ENCODE measurements around the gene RBM24. TPM values are rescaled to one million over a fixed set of nuclear protein-coding genes. Genes with fewer than 3 reads are reported as not detected.

Gene RBM24
- total RNA-seq, 4 donors from 2014 or later: 74.9 to 375 (median 185) TPM

- H3K4me3 ChIP-seq: peak overlapping the region in 3 of 4 donors; percentile 24 to 25 (median 25)
- intact Hi-C loops (cut with DNase I; ENCODE audit: low total_unique reads): loop anchor here (5.0 to 10.0 kb wide), 2 partner anchors 109 to 308 kb away; no protein-coding TSS in a partner anchor
- peak overlapping the region; percentile 93 to 100 (median 96) for H3K27ac ChIP-seq
- H3K9me3 ChIP-seq: no peaks in the 10 kb centered on the region
- in situ Hi-C loops (cut with MboI; ENCODE audit: low sequenced_read_pairs in 4 of 4): loop anchor here in 2 of 4 donors (5.0 to 25.0 kb wide), 2 partner anchors 109 to 211 kb away; no protein-coding TSS in a partner anchor
- H3K36me3 ChIP-seq: no peaks in the 10 kb centered on the region
- TF ChIP-seq CTCF (IDR thresholded peaks at IDR 0.05 in 4 of 5, conservative IDR thresholded peaks at IDR 0.05 in 1 of 5) (no peak), POLR2A (IDR thresholded peaks at IDR 0.05) (peak in 1 of 2 donors; percentile 51)
- peak; percentile 61 to 69 for ATAC-seq
- peak; percentile 53 to 78 for DNase-seq
- no peaks in the 10 kb centered on the region for H3K27me3 ChIP-seq
- H3K4me1 ChIP-seq: peaks cover 26 to 29% of the 10 kb centered on the region in 2 donors
Observed at GRCh38 chr6:17276766-17277165, 4.4 kb upstream of the RBM24 start.

- intact Hi-C loops (cut with DNase I; ENCODE audit: low total_unique reads): loop anchor here (5.0 to 10.0 kb wide), 2 partner anchors 110 to 308 kb away; no protein-coding TSS in a partner anchor
Observed at GRCh38 chr6:17277256-17277655, 3.9 kb upstream of the RBM24 start.

GRCh38 chr6:17278289-17279063, 2.7 kb upstream of the RBM24 start:
- no peak for TF ChIP-seq CTCF (IDR thresholded peaks at IDR 0.05 in 4 of 5, conservative IDR thresholded peaks at IDR 0.05 in 1 of 5)
- peak in 1 of 2 donors; percentile 17 for TF ChIP-seq POLR2A (IDR thresholded peaks at IDR 0.05)
- Histone ChIP-seq H3K9me3 (no peaks in the 10 kb centered on the region), H3K4me3 (peak overlapping the region; percentile 13 to 94 (median 80)), H3K27ac (peak overlapping the region; percentile 93 to 100 (median 96)), H3K36me3 (peaks cover 0 to 9% of the 10 kb centered on the region in 2 donors), H3K4me1 (peaks cover 26 to 29% of the 10 kb centered on the region in 2 donors), H3K27me3 (no peaks in the 10 kb centered on the region)
- peak in 1 of 2 donors; percentile 41 for DNase-seq
- ATAC-seq: peak in 1 of 2 donors; percentile 10
- intact Hi-C loops (cut with DNase I; ENCODE audit: low total_unique reads): loop anchor here (2.0 to 10.0 kb wide), 3 partner anchors 76 to 306 kb away; no protein-coding TSS in a partner anchor
- in situ Hi-C loops (cut with MboI; ENCODE audit: low sequenced_read_pairs in 4 of 4): loop anchor here in 2 of 4 donors (5.0 to 25.0 kb wide), 2 partner anchors 111 to 209 kb away; no protein-coding TSS in a partner anchor

More at GRCh38 chr6:17277256-17277655, 3.9 kb upstream of the RBM24 start:
- peak overlapping the region in 3 of 4 donors; percentile 24 to 25 (median 25) for H3K4me3 ChIP-seq
- no peaks in the 10 kb centered on the region for H3K9me3 ChIP-seq
- ATAC-seq (no peak), DNase-seq (no peak)
- no peaks in the 10 kb centered on the region for H3K27me3 ChIP-seq
- TF ChIP-seq POLR2A (IDR thresholded peaks at IDR 0.05): no peak
- H3K36me3 ChIP-seq: no peaks in the 10 kb centered on the region
- in situ Hi-C loops (cut with MboI; ENCODE audit: low sequenced_read_pairs in 4 of 4): loop anchor here in 2 of 4 donors (5.0 to 25.0 kb wide), 2 partner anchors 110 to 210 kb away; no protein-coding TSS in a partner anchor
- peaks cover 26 to 29% of the 10 kb centered on the region in 2 donors for H3K4me1 ChIP-seq
- peak overlapping the region; percentile 93 to 100 (median 96) for H3K27ac ChIP-seq

- Histone ChIP-seq H3K9me3 (no peaks in the 10 kb centered on the region), H3K4me3 (peak overlapping the region; percentile 74 to 94 (median 86)), H3K27ac (peak overlapping the region; percentile 93 to 100 (median 96)), H3K36me3 (peaks cover 0 to 24% of the 10 kb centered on the region in 2 donors), H3K27me3 (no peaks in the 10 kb centered on the region), H3K4me1 (peaks cover 26 to 36% of the 10 kb centered on the region in 2 donors)
- intact Hi-C loops (cut with DNase I; ENCODE audit: low total_unique reads): no loop called here
- in situ Hi-C loops (cut with MboI; ENCODE audit: low sequenced_read_pairs in 4 of 4): loop anchor here in 3 of 4 donors (10.0 to 25.0 kb wide), 4 partner anchors 105 to 215 kb away; no protein-coding TSS in a partner anchor
- no peak for TF ChIP-seq POLR2A (IDR thresholded peaks at IDR 0.05)
- DNase-seq (no peak), ATAC-seq (peak; percentile 43)
Observed at GRCh38 chr6:17280138-17280537, 1.0 kb upstream of the RBM24 start.

- Histone ChIP-seq H3K4me1 (peaks cover 26 to 41% of the 10 kb centered on the region in 2 donors), H3K27ac (peak overlapping the region; percentile 93 to 100 (median 96)), H3K9me3 (no peaks in the 10 kb centered on the region), H3K4me3 (peak overlapping the region; percentile 74 to 94 (median 86)), H3K36me3 (peaks cover 0 to 29% of the 10 kb centered on the region in 2 donors), H3K27me3 (no peaks in the 10 kb centered on the region)
- DNase-seq (peak; percentile 57 to 86), ATAC-seq (peak; percentile 46 to 56)
- intact Hi-C loops (cut with DNase I; ENCODE audit: low total_unique reads): no loop called here
- in situ Hi-C loops (cut with MboI; ENCODE audit: low sequenced_read_pairs in 4 of 4): loop anchor here in 3 of 4 donors (10.0 to 25.0 kb wide), 4 partner anchors 104 to 214 kb away; no protein-coding TSS in a partner anchor
- peak; percentile 96 for TF ChIP-seq POLR2A (IDR thresholded peaks at IDR 0.05)
- TF ChIP-seq CTCF (IDR thresholded peaks at IDR 0.05 in 4 of 5, conservative IDR thresholded peaks at IDR 0.05 in 1 of 5): peak in 3 of 5 experiments; percentile 11 to 32 (median 16)
Observed at GRCh38 chr6:17280552-17281090, 540 bp upstream of the RBM24 start.
